Suprapubic skin (tissue), 3 donors: ENCODE measurements around the gene ANKRD34A.

ENCODE experiments used
- POLR2AphosphoS5 ChIP-seq, 3 donors: sonication (generic); formaldehyde crosslinking; IDR thresholded peaks; one replicate each; pipeline ENCODE4 v1.6.1; 2017; ENCODE audit warnings: antibody characterized with exemption in 3 of 3
- TF ChIP-seq, protein P1 (sequence below), 2 donors: fragments of 200-600 bp in 1 of 2; fragments of 450-650 bp in 1 of 2; sonication (generic) in 1 of 2; IDR thresholded peaks; one replicate each; pipeline ENCODE4 v1.5.1; 2016 to 2019; ENCODE audit warnings: antibody characterized with exemption in 2 of 2, mild to moderate bottlenecking in 1 of 2, moderate library complexity in 1 of 2

GRCh38 chr1:145997016-145997717, 32.8 kb upstream of the ANKRD34A start:
- TF ChIP-seq, protein P1, sequence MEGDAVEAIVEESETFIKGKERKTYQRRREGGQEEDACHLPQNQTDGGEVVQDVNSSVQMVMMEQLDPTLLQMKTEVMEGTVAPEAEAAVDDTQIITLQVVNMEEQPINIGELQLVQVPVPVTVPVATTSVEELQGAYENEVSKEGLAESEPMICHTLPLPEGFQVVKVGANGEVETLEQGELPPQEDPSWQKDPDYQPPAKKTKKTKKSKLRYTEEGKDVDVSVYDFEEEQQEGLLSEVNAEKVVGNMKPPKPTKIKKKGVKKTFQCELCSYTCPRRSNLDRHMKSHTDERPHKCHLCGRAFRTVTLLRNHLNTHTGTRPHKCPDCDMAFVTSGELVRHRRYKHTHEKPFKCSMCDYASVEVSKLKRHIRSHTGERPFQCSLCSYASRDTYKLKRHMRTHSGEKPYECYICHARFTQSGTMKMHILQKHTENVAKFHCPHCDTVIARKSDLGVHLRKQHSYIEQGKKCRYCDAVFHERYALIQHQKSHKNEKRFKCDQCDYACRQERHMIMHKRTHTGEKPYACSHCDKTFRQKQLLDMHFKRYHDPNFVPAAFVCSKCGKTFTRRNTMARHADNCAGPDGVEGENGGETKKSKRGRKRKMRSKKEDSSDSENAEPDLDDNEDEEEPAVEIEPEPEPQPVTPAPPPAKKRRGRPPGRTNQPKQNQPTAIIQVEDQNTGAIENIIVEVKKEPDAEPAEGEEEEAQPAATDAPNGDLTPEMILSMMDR (IDR thresholded peaks at IDR 0.05), result no peak
- TF ChIP-seq POLR2AphosphoS5 (IDR thresholded peaks at IDR 0.05), result peak in 2 of 3 donors; percentile 36 to 89
